Stimulated activated CD4-positive, alpha-beta T cell treated with anti-CD3 and anti-CD28 coated beads, Interleukin-2, amount 100 ng/mL, for 48 hours (primary cell): ENCODE results near the gene JAKMIP2.

ENCODE experiments used
- DNase-seq, 2 donors: peaks; one replicate each; pipeline ENCODE4 v3.0.0-alpha.2; 2020

JAKMIP2 gene

DNA sequence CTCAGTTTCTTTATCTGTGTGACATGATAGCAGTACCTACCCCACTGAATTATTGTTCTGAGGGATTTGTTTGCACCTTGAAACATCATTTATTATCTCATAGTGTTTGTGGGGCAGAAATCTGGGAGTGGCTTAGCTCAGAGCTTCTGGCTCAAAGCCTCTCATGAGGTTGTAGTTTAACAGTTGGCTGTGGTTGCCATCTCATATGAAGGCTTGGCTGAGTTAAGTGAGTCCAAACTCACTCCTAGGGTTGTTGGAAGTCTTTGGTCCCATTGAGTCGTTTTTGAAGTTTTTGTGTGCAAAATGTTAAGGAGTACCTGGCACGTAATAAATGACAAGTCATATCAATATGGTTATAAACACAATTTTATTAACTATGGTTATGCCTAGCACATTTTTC lies 3.6 kb upstream of the JAKMIP2 start:
- no peak for DNase-seq

- no peak for DNase-seq
Observed at GRCh38 chr5:147784146-147784987, 1.8 kb upstream of the JAKMIP2 start.

- DNase-seq: no peak
Observed at GRCh38 chr5:147780924-147781573, 1.5 kb downstream of the JAKMIP2 start.

GRCh38 chr5:147779694-147780093 lies 2.8 kb downstream of the JAKMIP2 start:
- no peak for DNase-seq

DNA sequence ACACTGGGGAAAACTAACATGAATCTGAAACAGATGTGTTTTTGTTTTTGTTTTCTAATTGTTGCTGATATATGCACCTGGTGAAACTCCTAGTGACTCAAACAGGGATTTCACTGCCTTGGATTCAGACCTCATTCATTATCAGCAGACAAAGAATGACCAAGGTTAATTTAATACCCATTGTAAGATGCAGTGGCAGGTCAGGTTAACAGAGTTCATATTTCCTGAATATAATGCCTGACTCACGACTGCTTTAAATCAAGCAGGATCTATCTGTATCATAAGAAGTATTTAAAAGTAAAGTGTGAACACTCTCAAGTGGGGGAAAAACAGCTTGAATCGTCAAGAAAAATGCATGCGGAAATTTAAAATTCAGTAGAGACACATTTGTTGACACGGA lies 5.5 kb downstream of the JAKMIP2 start:
- no peak for DNase-seq

DNA sequence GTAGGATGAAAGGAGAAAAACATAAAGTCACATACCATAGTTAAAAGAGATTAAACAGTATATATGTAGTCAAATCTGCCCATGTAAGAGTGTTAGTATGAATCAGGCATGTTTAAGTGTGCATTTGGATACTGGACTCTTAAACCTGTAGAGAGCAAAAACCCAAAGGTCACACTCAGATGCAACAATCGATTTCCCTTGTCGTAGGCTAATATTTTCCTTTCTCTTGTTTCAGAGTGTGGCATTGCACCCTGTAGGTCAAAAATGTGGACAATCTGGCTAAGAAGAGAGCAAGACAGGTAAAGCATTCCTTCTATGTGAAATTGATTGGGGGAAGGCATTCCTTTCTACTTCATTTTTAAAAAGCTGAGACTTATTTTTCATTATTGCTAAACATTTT lies 8.9 kb downstream of the JAKMIP2 start:
- no peak for DNase-seq

GRCh38 chr5:147773139-147773538 lies 9.4 kb downstream of the JAKMIP2 start:
- DNase-seq: no peak

GRCh38 chr5:147767048-147767447 lies 15.5 kb downstream of the JAKMIP2 start:
- DNase-seq: no peak

DNA sequence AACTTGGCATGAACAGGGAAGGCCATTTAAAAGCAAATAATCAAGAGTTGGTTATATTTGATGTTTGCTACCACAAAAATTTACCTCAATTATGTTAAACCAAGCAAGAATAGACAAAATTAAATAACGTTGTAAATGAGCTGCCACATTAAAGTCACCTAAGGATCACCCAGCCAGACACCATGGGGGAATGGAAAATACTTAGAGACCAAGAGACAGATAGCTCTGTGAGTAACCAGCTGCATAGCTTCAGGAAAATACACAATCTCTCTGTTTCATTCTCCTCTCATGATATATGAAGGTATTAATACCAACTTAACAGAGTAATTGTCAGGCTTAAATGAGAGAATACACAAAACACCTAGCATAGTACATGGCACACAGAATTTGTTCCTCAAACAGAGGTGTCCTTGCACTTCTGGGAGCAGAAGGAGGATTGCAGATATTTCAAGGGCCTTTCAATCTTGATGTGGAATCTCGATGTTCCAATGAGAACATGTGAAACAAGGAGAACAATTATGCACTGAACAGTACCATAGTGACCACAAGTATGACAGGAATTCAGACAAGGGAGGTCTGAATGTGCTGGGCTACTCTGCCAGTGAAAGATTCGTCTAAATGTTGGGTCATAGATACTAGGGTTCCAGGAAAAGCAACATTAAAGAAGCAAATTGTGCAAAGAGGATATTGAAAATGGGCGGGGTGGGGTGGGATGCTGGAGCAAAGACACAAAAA lies 18.6 kb downstream of the JAKMIP2 start:
- DNase-seq: no peak

GRCh38 chr5:147760086-147760875 lies 22.2 kb downstream of the JAKMIP2 start:
- DNase-seq: no peak

DNA sequence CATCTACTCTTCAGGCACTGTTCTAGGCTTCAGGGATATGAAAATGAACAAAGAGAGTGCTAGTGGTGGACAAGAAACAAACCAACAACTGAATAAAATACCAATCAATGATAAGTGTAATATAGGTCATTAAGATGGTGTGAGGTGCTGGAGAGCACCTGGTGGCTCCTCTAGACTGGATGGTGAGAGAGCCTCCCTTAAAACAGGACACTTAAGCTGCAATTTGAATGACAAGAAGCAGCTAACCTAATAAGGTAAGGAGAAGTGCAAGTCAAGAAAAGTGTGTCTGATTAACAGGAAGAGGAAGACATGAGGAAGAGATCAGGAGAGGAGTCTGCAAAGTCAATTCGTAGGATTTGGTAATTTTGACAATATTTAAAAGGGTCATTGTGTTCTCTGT lies 23.1 kb downstream of the JAKMIP2 start:
- no peak for DNase-seq

DNA sequence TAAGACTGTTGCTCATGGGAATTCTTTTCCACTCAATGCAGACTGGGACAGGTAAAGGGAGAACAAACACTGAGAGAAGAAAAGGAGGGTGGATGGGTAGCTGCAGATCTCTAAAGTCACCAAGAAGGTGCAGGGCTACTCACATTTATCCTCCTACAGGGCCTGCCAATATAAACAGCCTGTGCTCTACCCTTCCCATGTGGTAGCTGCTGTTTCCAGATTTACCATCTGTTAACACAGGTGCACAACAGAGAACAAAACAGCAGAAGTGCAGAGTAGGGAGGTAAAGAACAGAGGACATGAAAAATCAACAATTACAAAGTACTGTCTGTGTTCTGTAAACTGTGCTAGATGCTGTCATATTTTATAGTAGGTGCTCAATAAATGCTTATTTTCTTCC lies 26.0 kb downstream of the JAKMIP2 start:
- no peak for DNase-seq

- no peak for DNase-seq
Observed at GRCh38 chr5:147754372-147755122, 28.0 kb downstream of the JAKMIP2 start.

DNA sequence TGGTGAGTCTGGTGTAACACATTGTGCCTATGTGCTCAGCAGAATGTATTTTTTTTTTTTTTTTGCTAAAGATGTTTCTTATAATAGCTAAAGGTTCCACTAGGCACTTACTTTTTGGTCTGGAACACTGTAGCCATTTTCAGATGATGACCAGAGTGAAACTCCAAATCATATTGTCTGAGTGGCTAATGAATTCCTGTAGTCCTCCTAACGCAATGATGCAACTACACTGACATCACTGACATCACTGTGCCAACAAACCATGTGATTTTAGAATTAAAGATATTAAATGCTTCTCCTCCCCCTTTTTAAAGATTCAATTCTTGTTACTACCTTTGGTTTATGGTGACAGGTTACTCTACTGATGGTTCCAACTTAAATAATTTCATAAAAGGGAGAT lies 28.8 kb downstream of the JAKMIP2 start:
- DNase-seq: no peak

- DNase-seq: no peak
Observed at GRCh38 chr5:147752666-147753290, 29.8 kb downstream of the JAKMIP2 start.

GRCh38 chr5:147752033-147752432 lies 30.5 kb downstream of the JAKMIP2 start:
- DNase-seq: no peak

DNA sequence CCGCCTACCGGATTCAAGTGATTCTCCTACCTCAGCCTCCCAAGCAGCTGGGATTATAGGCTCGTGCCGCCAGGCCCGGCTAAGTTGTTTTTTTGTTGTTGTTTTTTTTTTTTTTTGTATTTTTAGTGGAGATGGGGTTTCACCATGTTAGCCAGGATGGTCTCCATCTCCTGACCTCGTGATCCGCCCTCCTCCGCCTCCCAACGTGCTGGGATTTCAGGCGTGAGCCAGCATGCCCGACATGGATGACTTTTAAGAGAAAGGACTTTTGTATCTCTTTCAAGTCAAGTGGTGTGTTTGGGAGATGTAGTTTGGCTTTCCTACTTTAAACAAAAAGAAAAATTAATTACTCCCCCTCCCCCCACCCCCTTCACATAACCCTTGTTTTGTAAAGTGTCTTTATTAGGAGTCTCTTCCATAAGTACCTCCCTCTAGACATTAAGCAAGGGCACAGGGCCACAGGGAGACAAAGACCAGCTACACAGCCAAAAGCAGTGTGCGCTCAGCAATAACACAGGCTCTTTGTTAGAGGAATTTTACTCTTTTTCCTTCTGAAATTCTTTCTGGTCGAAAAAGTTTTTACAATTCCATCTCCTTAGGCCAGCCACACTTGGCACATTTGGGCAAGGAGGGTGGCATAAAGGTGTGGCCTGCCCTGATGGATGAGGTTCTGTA lies 31.2 kb downstream of the JAKMIP2 start:
- no peak for DNase-seq

GRCh38 chr5:147750065-147750464 lies 32.5 kb downstream of the JAKMIP2 start:
- DNase-seq: no peak

DNA sequence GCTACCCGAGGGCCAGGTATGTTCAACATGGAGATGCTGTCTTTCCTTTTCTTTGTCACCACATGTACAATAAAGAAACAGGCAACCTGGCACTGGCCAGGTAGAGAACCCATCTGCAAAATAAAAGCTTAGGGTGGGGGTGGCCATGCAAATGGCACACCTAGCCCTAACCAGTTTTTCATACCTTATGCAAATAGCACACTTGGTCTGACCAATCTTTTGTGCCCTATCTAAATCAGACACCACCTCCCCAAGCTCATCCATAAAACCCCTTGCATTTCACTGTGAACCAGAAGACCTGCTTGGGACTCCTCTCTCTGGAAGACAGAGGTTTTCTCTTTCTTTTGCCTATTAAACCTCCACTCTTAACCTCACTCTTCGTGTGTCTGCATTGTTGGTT lies 33.9 kb downstream of the JAKMIP2 start:
- DNase-seq: no peak

DNA sequence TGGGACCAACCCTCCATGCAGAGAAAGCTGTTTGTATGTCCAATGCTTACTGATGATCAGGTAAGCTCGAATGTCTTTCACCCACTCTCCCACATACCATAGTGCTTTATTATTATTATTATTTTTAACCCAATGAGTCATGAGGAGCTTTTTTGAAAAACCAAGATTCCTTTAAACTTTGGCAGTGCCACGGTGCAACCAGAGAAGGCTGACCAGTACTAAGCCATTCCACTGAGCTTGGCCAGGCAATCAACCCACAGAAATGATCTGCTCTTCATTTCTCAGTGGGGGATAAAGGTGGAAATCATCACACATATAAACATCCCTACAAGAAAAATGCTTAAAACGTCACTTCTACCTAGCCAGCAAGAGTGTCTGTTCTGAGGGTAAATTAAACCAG lies 35.5 kb downstream of the JAKMIP2 start:
- DNase-seq: no peak
